HepG2 (cell line): ENCODE data around the gene ACER3.

Experiments used
- CEBPB ChIP-seq: IDR thresholded peaks from 2 replicates; pipeline ENCODE4 v1.6.1; 2011; ENCODE audit warnings: low read depth, low read length, improper control_type of control experiment, borderline replicate concordance
- ZNF558 ChIP-seq: sonication (generic); formaldehyde crosslinking; IDR thresholded peaks from 2 replicates; pipeline ENCODE4 v1.9.0; 2022; ENCODE audit warnings: mild to moderate bottlenecking, missing genetic modification reagents, borderline replicate concordance

DNA sequence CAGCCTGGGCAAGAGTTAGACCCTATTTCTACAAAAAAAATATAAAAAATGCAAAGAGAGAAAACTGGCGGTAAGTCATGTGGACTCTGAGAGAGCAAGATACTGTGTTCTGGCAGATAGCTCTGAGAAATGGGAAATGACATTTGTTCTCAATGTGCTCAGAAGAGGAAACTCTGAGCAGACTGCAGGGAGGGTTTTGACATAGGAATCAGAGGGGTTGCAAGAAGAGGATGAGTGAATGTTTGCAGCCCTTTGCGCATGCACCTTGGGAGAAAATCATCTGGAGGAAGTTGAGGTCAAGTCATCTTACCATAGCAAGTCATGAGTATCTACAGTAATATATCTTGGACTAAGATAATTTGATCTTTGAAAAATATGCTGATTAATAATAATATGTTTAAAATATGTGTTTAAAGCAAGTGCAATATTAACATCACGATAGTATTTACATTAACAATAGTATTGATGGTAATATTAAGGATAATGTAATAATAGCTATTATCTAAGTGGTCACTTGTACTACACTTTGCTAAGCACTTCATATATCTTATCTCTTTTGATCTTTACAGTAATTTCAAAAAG, 2.6 kb downstream of the ACER3 start:
- TF ChIP-seq CEBPB = no peak
- TF ChIP-seq ZNF558 = no peak
